GM18498 (cell line): ENCODE results near the gene ADGRG4.

Experiments used
- ATAC-seq: cut with Tn5 transposase; IDR thresholded peaks from one replicate; pipeline ENCODE4 v1.9.1; 2021; ENCODE audit warnings: mild to moderate bottlenecking, moderate library complexity; ENCODE audit not compliant: unreplicated experiment

The ADGRG4 gene

GRCh38 chrX:136303041-136303440, 2.3 kb downstream of the ADGRG4 start:
- ATAC-seq, result no peak

DNA sequence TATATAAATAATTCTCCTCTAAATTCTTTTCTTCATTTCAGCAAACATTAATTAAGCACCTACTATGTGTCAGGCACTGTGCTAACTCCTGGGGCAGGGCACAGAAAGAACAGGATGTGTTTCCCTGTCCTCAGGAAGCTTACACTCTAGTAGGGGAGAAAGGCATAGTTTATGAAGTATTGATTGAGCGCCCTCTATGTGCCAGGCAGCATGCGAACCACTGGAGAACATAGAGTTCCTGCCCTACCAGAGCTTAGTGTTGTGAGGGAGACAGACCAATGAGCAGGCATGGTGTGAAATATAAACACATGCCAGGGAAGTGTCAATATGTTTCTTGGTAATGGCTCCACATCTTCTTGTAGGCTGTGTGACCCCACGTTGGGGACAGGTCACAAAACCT, 3.7 kb downstream of the ADGRG4 start:
- no peak for ATAC-seq

GRCh38 chrX:136306182-136306581, 5.4 kb downstream of the ADGRG4 start:
- no peak for ATAC-seq

- no peak for ATAC-seq
These were observed 6.7 kb downstream of the ADGRG4 start for GRCh38 chrX:136307471-136307870.

GRCh38 chrX:136310411-136310810, 9.6 kb downstream of the ADGRG4 start:
- no peak for ATAC-seq

DNA sequence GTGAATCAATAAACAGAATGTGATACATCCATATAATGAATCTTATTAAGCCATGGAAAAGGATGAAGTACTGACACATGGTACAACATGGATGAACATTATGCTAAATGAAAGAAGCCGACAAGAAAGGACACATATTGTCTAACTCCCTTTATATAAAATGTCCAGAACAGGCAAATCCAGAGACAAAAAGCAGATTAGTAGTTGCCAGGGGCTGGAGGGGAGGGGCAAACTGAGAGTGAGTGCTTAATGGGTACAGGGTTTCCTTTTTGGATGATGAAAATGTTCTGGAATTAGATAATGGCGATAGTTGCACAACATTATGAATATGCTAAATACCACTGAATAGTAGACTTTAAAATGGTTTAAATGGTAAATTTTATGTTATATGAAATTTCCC, 17.4 kb downstream of the ADGRG4 start:
- no peak for ATAC-seq

DNA sequence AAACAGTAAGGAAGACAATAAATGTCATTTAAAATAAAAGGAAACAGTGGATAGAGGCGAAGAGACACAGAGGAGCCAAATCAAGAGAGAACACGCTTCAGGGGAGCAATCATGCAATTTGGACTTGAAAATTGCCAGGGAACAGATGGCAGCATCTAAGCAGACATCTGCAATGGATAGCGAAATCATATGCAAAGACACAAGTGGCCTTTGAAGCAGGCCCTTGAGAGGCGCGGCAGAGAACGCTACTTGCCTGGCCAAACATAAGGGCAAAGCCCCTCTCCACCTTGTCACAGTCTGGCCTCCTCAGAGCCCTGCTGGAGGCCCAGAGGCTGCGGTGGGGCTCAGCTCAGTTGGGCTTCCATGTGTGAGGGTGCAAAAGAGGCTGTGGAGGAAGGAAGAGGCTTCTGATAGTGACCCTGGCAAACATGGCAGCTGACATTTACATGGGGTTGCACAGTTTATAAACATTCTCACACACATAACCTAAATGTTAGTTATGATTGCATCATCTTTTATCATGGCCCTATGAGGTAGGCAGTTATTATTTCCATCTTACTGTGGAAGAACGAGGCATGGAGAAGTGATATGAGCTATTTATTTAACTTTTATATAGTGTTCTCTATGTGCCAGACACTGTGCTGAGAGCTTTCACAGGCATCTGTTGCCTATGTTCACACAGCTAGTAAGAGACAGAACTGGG, 18.3 kb downstream of the ADGRG4 start:
- ATAC-seq, result no peak

DNA sequence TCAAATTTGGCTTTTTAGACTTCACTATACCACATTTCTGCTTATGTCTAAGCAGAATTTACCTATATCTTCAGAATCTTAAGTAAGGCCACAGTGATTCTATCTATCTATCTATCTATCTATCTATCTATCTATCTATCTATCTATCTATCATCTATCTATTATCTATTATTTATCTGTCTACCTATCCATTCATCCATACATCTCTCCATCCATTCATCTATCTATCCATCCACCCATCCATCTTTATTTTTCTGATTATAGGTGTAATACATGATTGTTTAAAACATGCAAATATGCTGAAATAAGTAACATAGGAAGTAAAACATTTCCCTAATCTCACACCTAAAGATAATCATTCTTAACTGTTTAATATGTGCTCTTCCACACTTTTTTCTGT, 18.8 kb downstream of the ADGRG4 start:
- no peak for ATAC-seq

DNA sequence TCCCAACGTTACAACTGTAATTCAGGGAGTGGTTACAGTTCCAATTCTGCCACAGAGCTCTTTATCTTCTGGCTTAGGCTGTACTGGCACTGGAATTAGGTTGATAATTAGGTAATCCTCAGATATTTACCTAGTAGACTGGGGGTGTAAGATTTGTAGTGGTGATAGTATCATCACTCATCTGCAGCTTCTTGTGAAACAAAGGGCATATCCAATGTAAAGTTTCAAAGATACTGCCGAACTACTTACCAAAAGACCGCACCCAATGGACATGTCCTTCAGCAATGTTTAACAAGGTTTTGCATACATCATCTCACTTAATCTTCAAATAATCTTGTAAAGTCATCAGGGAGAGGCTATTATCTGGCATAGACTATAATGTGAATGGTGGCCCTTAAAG, 20.8 kb downstream of the ADGRG4 start:
- no peak for ATAC-seq

GRCh38 chrX:136322064-136322463, 21.3 kb downstream of the ADGRG4 start:
- ATAC-seq, result no peak

- ATAC-seq, result no peak
These were observed 24.6 kb downstream of the ADGRG4 start for GRCh38 chrX:136325377-136325776.

- no peak for ATAC-seq
These were observed 28.2 kb downstream of the ADGRG4 start for GRCh38 chrX:136328933-136329332.

DNA sequence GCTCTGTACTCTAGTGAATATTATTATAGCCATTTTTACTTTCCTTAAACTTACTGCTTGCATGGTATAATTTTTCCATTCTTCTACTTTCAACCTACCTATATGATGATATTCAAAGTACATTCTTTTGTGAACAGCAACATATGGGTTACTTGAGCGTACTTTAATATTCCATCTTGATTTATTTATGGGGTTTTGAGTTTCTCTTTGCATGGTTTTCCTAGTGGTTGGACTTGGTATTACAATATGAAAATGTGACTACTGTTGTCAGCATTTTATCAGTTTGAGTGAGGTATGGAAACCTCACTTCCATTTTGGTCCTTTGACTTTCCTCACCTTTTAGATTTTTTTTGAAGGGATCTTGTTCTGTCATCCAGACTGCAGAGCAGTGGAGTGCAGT, 35.9 kb downstream of the ADGRG4 start:
- ATAC-seq, result no peak

- no peak for ATAC-seq
These were observed 38.9 kb downstream of the ADGRG4 start for GRCh38 chrX:136339702-136340101.

DNA sequence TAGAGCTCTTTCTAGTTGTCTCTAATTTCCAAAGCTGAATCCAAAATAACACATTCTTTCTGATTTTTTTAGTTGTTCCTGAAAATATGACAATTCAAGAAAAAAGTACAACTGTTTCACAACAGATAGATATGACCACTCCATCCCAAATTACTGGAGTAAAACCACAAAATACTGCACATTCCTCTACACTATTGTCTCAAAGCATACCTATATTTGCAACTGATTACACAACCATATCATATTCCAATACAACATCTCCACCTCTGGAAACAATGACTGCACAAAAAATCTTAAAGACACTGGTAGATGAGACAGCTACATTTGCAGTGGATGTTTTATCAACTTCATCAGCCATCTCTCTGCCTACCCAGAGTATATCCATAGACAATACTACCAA, 43.6 kb downstream of the ADGRG4 start:
- no peak for ATAC-seq

DNA sequence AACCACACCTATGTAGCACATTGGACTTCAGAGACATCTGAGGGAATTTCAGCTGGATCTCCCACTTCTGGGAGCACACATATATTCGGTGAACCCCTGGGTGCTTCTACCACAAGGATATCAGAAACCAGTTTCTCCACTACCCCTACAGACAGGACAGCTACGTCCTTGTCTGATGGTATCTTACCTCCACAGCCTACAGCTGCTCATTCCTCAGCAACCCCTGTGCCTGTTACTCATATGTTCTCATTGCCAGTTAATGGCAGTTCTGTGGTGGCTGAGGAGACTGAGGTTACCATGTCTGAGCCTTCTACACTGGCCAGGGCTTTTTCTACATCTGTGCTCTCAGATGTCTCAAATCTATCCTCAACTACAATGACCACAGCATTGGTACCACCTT, 45.7 kb downstream of the ADGRG4 start:
- ATAC-seq, result no peak

GRCh38 chrX:136347706-136348105, 46.9 kb downstream of the ADGRG4 start:
- no peak for ATAC-seq

GRCh38 chrX:136353526-136354093, 52.8 kb downstream of the ADGRG4 start:
- no peak for ATAC-seq

DNA sequence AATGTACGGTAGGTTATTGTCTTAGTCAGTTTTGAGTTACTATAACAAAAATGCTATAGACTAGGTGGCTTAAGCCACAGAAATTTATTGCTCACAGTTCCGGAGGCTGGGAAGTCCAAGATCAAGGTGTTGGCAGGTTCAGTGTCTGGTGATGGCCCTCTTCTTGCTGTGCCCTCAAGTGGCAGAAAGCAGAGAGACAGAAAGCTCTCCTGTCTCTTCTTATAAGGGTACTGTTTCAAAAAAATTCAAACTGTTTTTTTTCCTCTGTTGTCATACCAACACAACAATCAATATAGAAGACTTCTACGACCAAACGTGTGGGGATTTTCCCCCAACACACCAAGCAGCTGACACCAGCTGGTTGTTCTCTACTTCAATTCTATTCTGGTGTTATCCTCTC, 53.4 kb downstream of the ADGRG4 start:
- ATAC-seq, result no peak

- ATAC-seq, result no peak
These were observed 68.6 kb downstream of the ADGRG4 start for GRCh38 chrX:136369377-136369776.

GRCh38 chrX:136376713-136377112, 76.0 kb downstream of the ADGRG4 start:
- ATAC-seq, result no peak

DNA sequence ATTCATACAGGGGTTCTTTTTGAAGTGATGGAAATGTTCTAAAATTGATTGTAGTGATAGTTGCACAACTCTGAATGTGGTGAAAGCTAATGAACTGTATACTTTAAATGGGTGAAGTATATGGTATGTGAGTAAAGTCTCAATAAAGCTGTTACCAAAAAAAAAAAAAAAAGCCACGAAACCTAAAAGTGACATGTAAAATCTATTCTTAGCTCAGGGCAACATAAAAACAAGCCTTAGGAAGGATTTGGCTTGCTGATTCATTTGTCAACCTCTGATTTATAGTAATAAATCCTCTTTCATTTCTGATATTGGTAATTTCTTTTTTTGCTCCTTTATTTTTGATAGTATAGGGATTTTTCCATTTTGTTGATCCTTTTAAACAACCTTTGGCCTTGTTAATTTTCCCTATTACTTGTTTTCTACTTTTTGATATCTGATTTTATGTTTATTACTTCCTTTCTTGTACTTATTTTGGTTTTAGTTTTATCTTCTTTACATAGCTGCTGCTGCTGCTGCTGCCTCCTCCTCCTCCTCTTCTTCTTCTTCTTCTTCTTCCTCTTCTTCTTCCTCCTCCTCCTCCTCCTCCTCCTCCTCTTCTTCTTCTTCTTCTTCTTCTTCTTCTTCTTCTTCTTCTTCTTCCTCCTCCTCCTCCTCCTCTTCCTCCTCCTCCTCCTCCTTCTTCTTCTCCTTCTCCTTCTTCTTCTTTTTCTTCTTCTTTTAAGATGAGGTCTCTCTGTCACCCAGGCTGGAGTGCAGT, 79.4 kb downstream of the ADGRG4 start:
- ATAC-seq, result no peak
